Gastroesophageal sphincter (tissue), 3 donors: ENCODE data around the gene SH3PXD2A.

Experiments
- CTCF ChIP-seq, 4 experiments: fragments of 200-600 bp in 2 of 4; fragments of 450-650 bp in 2 of 4; sonication (generic) in 1 of 4; IDR thresholded peaks; one replicate each; pipeline ENCODE4 v1.5.1; 2017 to 2019; ENCODE audit warnings: antibody characterized with exemption in 4 of 4, mild to moderate bottlenecking in 2 of 4, moderate library complexity in 2 of 4
- EP300 ChIP-seq: sonication (generic); formaldehyde crosslinking; IDR thresholded peaks from one replicate; pipeline ENCODE4 v1.6.1; 2017; ENCODE audit warnings: antibody characterized with exemption, mild to moderate bottlenecking

- TF ChIP-seq CTCF (IDR thresholded peaks at IDR 0.05) (no peak), EP300 (no peak)
These were observed 301.5 kb downstream of the SH3PXD2A start for GRCh38 chr10:103553743-103554487.
